AG09319 (cell line): ENCODE data around the gene UBN1.

Source experiments
- DNase-seq: peaks from one replicate; pipeline ENCODE4 v3.0.0-alpha.2; 2010; ENCODE audit warnings: low read depth; ENCODE audit errors: extremely low read depth
- TF ChIP-seq, protein P1 (sequence below): IDR thresholded peaks from 2 replicates; pipeline ENCODE4 v1.5.1; 2011; ENCODE audit warnings: low read depth, mild to moderate bottlenecking, inconsistent platforms, low read length, moderate library complexity

The UBN1 gene

DNA sequence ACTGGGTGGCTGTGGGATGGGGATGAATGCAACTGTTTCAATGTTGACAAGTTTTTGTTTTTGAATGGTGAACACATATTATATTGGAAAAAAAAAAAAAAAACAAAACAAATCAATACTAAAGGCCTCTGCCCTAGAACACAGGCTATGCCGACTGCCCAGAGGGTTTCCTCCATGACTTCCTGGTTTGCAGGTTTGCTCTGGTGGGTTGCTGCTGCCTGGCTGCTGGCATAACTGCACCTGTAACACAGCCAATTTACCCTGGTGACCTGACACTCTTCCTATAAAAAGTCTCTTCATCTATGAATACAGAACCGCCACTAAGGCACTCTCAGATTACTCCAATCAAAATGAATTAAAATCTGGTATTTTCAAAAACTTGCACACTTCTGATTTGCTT lies 10.6 kb upstream of the UBN1 start:
- TF ChIP-seq, protein P1, sequence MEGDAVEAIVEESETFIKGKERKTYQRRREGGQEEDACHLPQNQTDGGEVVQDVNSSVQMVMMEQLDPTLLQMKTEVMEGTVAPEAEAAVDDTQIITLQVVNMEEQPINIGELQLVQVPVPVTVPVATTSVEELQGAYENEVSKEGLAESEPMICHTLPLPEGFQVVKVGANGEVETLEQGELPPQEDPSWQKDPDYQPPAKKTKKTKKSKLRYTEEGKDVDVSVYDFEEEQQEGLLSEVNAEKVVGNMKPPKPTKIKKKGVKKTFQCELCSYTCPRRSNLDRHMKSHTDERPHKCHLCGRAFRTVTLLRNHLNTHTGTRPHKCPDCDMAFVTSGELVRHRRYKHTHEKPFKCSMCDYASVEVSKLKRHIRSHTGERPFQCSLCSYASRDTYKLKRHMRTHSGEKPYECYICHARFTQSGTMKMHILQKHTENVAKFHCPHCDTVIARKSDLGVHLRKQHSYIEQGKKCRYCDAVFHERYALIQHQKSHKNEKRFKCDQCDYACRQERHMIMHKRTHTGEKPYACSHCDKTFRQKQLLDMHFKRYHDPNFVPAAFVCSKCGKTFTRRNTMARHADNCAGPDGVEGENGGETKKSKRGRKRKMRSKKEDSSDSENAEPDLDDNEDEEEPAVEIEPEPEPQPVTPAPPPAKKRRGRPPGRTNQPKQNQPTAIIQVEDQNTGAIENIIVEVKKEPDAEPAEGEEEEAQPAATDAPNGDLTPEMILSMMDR = no peak
- no peak for DNase-seq

DNA sequence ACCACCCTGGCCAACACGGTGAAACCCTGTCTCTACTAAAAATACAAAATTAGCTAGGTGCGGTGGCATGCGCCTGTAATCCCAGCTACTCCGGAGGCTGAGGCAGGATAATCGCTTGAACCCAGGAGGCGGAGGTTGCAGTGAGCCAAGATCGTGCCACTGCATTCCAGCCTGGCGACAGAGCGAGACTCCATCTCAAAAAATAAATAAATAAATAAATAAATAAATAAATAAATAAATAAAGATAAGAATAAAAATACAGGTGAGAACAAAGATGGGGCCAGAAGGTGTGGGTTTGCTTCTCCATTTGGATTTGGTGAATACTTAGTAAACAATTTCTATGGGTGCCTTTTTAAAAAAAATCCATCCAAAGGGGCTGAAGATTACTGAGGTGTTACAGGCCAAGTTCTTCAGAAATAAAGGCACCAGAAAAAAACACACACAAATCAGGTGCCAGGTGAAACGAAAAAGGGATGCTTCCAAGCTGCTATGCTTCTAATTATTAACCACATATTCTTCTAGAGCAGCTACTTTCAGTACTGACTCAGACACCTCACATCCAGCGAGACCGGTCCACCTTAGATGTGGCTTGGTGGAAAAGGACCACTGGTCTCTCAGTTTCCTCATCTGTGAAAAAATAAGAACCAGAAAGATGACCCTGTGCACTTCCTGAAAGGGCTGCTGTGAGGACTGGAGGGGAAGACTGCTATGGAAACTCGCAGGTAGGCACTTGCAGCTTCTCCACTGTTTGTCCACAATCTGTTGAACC lies 9.4 kb upstream of the UBN1 start:
- TF ChIP-seq, protein P1 = no peak
- no peak for DNase-seq

DNA sequence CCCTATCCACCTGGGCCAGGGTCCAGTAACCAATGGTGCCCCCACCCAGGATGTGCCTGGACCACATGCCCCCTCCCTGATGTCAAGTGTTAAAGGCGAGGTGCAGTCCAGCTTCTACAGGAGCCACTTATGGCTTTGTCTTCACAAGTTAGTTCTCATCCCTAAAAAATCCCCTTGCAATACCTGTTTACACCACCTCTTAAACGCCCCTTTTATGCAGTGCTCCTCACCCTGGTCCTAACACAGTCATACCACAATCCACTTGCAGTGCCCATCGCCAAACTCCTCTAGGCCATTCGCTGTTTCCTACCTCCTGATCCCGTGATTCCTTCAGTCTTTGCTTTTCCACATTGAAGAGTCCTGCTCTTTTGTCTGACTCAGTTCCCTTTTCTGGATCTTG lies 7.3 kb upstream of the UBN1 start:
- DNase-seq = no peak
- TF ChIP-seq, protein P1 = no peak

DNA sequence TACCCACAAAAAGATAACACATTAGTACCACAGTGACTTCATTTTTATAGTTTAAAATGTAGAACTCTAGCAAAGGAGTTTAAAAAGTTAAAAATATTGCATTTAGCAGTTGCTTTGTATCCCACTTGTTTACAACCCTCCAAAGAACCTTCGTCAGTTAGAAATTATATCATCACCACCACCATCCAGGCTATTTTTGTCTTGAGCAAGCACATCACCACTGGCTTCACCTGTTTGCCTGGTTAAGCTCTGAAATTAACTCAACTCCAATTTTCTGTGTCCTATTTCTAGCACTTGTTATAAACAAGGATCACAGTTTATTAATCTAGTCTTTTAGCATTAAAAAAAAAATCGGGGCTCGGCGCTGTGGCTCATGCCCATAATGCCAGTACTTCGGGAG lies 6.3 kb upstream of the UBN1 start:
- TF ChIP-seq, protein P1 = no peak
- no peak for DNase-seq

DNA sequence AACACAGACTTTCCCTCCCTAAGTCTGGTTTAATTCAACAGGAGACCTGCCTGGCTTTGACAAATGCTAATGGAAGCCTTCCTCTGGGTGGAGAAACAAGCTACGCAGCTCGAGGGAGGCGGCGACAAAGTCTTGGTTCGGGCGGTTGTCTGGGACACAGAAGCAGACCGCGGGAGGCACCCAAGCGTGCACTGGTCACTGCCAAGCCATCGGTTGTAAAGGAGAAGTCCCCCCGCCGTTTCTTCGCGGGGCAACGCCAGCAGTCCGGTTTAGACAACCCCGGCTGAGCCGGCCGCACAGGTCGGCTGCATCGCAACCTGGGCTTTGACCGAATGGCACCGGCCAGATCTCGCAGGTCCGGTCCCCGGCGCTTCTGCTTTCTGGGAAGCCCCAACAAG lies 779 bp upstream of the UBN1 start:
- DNase-seq = no peak
- TF ChIP-seq, protein P1 = no peak

DNA sequence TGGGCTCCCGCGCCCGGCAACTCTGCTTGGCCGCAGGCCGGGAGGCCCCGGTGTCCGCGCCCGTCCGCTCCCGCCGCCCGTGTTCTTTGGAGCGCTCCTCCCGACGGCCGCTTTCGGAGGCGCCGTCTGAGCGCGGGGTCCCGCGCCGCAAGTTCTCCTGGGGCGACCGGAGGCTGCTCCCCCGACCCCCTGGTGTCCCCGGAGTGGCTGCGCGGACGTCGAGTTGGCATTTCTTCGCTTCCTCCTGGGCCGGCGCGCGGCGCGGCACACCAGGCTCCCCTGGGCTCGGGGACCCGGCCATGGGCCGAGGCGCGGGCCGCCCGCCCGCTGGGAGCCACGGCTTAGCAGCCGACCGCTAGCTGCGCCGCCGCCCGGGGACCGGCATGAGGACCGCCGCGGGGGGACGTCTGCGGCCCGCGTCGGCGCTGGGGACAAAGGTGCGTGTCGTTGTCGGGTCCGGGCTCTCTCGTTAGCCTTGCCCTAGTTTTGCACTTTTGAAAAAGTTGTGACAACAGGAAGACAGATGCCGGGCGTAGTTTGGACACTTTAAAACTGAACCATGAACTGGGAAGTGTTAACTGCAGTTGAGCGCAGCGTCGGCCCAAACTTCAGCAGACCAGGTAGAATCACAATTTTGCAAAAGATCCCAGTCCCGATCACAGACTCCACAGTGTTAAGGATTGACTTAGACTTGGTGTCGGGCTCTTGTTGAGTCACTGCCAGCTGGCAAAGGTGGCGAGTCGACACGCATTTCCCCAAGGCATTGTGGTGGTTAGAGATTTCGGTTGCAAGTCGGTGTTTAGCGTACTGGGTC lies 700 bp downstream of the UBN1 start:
- DNase-seq = peak; percentile 19

More for the DNA sequence above, 700 bp downstream of the UBN1 start:
- TF ChIP-seq, protein P1 = no peak
